Stimulated activated CD4-positive, alpha-beta T cell treated with anti-CD3 and anti-CD28 coated beads, Interleukin-15, amount 100 ng/mL, for 24 hours (primary cell): ENCODE data around the gene TRAFD1.

Source experiments
- DNase-seq: peaks from one replicate; pipeline ENCODE4 v3.0.0-alpha.2; 2020

TRAFD1 gene

DNA sequence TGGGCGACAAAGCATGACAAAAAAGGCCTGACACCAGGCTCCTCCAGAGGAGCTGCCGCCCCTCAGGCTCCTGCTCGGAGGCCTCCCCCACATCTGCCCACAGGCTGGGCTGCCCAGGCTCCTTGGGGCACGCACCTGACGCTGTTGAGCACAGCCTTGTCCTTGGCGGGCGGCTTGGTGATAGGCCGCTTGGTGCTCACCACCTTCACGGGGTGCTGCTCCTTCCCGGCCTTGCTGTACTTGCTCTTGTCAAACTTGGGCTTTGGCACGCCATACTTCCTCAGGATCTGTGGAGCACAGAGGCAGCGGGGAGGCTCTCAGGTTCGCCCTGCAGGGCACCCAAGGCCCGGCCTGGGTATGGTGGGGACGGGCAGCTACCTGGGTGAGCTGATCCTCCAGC lies 53.4 kb downstream of the TRAFD1 start:
- no peak for DNase-seq

DNA sequence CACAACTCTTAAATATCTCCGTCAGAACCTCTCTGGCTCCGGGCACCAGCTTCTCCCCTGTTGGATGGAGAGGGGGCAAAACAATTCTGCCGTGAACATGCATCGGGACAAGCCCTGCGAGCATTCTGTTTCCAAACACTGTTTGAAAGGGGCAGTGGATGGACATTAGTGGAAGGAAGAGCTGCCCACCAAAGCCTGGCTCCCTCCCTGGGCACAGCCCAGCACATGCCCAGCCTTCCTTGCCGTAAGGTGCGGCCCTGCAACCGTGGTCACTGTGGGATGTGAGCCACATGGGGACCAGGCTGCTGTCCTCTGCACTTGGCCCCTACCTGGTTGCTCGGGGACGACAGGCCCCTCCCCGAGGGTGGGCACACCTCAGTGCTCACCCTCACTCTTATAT lies 54.0 kb downstream of the TRAFD1 start:
- no peak for DNase-seq

DNA sequence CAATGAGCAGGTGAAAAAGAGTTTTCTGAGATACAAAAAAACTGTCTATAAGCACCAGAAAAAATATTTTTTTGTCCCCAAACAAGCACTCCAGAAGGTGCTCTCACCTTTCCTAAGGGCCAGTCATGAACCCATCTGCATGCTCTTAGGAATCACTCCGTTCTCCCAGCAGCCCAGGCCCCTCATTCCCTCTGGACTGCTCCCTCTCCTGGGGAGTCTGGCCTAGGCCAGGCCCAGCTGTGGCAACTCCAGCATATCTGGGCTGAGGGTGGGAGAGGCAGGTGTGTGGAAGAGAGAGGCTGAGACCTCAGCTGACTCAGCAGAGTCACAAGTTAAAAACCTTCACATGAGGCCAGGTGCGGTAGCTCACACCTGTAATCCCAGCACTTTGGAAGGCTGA lies 54.6 kb downstream of the TRAFD1 start:
- DNase-seq, result no peak

DNA sequence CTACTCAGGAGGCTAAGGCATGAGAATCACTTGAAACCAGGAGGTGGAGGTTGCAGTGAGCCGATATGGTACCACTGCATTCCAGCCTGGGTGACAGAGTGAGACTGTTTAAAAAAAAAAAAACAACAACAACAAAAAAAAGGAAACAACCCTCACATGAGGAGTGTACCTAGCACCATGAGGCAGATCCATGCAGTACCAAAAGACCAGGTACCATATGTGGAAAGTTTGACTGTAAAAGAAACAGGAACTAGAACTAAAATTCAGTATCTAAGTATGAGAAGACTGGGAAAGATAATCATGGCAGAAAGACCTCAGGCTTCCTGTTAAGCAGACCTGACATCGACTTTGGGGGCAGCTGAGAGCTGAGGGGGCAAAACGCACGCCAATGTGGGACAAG lies 55.1 kb downstream of the TRAFD1 start:
- no peak for DNase-seq

DNA sequence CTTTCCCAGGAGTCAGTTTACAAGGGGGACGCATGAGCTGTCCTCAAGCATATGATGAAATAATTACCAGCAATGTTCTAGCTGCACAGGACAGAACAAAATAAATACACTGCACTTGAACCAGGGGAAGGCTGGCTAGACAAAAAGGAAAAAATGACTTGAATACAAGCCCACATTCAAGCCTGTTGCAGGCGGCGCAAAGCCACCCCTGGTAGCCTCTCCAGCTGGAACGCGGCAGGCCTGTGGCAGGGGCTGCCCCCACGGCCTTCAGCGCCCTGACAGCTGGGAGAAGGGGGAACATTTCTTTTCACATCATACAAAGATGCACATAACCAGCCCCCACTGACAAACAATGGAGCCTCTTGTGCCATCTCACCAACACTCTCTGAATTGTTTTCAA lies 57.1 kb downstream of the TRAFD1 start:
- DNase-seq, result no peak

DNA sequence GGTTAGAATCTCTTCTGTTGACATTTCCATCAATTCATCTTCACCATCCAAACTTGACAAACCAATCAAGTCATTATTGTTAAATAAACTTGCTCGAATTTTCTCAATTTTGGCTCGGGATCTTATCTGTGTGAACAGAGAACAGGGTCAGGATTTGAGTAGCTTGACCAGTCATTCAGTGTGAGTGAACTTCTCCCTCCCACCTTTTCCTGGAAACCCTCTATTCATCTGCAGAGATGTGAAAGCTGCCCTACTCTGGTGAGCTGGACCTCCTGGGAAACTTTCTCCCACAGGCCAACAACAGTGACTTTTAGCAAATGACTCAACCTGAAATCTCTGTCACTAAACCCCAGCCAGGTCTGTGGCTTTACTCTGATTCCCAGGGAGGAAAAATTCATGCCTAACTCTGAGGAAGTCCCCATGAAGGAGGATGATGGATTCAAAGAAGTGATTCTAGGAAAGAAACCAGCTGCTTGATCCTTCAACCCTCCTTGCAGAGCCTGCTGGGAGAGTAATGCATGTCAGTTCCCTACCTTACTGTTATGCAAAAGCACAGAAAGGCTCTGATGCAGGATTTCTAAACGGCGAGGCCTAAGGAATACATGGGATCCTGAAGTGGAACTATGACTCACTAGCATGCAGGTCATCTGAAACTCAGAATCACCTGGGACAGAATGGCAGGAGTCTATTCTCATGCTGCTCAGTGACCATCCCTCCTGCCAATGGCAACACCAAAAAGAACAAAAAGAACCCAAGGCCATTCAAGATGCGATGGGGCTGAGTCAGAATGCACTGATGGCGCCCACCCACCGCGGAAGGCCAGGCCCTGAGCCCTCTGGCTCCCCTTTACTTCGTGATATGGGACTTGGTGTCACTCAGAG lies 58.0 kb downstream of the TRAFD1 start:
- peak; percentile 44 for DNase-seq

DNA sequence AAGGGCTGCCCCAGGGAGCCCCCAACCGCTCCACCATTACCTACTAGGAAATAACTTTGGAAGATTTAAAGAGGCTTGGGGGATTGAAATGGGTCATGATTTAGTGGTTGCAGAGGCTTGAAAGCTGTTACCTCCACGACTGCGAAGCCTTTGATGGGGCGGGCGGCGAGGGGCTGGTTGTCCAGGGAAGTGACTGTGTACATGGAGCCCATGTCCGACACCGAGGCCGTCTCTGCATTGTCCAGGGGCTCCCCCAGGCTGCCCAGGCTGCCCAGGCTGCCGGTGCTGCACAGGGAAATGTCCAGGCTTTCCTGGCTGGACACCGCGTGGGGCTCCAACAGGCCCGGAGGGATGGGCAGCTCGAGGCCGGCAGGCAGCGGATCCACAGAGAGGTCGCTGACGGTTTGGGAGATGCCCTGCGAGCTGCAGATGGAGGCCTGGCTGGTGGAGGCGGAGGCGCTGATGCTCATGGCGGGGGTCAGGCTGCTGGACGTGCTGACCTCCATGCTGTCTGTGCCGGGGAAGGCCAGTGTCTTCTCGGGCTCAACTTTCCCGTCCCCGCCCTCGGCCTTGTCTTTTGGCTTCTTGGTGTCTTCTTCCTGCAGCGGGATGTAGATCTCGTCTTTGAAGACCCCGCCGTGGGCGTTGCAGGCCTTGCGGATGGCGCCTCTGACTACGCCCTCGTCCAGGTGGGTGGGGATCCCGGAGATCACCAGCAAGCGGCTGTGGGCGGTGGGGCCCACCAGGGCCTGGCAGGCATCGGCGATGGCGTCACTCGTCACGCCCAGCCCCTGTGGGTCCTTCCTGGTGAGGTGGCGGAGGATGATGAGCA lies 58.9 kb downstream of the TRAFD1 start:
- DNase-seq, result no peak

DNA sequence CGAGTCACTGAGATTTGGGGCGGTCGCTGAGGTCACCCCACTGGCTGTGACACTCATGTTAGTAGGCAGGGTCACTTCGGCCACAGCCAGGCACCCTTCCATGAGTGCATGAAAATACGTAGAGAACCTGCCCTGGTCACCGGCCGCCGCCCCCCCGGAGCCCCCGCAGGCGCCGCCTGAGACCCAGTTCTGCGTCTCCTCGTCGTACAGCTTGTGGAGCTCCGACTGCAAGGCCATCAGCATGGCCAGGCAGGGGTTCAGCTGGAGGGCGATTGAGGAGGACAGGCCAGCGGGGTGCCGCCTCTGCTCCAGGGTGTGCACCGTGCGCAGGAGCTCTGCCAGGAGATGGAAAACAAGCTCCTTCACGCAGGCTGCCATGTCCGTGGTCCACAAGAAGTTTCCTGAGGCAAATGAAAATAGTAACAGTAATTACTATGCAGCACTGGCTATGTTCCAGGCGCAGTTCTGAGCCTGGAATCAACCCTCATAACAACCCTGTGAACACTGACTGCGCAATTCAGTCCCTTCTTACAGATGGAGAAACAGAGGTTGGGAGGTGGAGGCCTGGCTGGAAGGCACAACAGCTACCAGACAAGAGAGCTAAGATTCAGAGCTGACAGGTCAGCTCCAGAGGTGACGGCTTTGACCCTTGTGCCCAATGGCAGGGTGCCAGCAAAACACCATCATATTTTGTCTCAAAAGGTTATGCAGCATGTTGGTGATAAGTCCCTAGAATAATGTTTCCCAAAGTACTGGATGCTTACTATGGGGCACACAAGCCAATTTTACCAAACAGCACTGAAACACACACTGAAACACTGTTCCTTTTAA lies 59.9 kb downstream of the TRAFD1 start:
- DNase-seq, result no peak

DNA sequence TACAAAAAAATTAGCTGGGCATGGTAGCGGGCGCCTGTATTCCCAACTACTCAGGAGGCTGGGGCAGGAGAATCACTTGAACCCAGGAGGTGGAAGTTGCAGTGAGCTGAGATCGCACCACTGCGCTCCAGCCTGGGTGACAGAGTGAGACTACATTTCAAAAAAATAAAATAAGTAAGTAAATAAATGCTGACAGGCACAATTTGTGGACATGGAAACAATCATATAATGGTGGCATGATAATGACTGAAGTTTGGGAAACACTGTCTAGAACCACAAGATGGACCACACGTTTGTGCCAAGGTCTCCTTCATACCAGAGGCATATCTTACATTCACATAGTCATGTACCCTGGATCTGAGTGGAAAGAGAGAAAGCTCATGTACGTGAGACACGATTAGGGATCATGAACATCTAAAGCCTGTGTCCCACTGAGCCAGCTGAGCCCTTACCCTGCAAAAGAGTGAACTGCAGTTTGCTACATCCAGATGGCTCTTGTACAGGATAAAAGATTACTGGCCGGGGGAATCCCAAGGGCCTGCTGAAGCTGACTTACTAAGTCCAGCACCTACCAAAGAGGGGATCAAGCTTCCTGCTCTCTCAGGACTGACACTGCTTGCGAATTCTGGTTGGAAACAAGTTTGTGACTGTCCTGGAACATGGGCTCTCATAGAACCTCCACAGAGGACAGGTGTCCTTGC lies 62.9 kb downstream of the TRAFD1 start:
- DNase-seq, result no peak

DNA sequence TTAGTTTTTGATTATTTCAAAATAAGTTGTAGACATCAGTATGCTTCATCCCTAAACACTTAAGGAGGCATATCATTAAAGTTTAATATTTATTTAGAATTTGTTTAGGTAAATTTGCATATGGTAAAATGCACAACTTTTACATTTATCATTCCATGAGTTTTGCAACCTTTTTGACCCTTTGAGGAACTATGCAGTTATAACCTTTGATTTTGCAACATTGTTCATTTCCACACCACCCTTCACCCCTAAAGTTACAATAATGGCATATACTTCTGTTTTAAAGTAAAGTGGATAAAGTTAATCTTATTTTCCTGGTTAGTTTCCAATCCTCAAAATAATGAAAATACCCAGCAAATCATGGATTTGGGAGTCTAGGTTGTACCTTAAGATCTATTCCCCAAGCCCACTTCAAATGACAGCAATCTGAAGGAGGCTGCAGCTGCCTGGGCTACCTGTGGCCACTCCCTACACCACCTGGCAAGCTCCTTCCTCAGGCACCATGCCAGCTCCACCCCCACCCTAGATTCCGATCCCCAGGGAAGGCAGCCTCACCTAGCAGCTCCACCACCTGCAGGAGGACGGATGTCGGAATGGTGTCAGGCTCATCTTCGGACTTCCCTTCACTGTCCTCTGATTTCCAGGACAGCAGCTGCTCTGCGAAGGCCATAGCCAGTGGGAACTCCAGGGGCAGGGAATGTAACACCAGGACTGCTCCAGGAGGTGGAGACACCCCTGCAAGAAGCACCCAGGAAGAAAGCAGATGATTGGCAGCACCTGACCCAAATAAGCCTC lies 65.1 kb downstream of the TRAFD1 start:
- no peak for DNase-seq

DNA sequence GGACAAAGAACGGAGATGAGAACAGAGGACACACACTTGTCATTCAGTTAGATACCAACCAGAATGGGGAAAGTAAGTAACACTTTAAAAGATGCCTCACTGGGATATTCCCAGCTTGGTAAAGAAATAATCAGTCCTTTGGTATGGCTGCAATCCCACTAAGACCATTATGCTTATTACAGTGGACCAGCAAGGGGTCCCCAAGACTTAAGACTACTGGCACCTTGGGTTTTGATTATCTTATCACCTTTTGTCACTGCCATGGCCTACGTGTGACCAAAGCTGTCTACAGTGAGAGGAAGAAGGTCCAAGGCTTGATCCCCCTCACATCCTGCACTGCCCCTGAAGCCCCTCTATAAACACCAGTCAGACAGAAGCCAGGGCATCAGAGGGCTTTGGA lies 65.8 kb downstream of the TRAFD1 start:
- no peak for DNase-seq

DNA sequence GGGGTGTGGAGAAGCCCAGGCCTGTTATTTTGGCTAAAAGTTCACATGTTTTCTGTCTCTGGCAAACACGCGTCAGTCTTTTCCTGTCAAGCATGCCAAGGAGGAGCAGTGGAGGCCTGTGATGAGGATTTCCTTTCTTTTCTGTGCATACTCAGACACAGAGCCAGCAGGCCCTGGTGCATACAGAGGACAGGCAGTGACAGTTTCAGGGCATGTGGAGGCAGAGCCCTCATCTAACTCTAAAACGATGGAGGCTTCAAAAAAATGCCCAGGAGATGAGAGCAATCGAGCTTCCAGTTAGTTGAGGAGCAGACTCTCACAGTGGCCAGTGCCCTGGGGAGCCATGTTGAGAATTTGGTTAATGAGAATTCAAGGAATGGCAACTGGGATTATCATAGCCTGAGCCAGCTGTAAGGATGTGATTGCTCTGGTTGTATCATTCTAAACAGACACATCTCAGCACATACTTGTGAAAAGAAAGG lies 66.5 kb downstream of the TRAFD1 start:
- DNase-seq, result no peak

DNA sequence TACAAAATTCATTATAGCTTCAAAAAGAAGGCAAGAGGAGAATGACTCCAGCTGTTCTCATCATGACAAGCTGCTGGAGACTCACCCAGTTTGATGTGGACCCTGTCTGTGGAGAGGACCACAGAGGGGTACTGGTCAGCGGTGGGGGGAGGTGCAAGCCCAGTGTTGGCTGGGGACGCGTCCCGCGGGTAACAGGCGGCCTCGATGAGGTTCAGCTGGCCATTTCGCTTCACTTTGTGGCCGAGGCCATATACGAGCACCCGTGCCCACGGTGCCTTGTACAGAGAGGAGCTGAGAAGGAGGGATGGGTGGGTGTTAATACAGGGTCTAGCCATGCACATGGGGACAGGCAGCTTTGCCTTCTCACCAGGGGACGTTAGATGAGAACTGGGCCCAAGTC lies 67.1 kb downstream of the TRAFD1 start:
- no peak for DNase-seq

DNA sequence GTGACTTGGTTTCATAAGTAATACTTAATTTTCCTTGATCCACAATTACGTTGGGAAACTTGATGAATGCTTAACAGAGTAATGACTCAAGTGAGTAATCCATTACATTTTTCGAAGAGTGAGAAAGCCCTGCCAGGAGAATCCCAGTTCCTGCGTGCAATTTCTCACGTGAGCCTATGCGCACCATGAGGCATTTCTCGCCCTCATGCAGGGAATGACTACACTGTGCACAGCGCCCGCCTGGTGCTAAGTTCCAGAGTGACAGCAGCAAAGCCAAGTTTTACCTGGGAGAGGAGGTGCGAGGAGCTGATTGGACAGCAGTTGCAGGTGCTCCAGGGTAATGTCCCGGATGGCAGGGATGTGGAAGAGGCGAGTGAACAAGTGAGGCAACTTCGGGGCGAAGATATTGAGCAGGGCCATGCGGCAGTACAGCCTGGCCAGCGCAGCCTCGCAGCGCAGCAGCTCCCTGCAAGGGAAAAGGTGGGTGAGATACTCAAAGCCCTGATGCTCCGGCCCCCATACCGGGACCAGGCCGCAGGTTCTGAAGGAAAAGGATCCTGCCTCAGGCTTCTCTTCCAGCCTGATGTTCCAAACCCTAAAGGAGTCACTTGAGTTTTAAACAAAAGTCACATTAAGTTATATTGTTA lies 69.4 kb downstream of the TRAFD1 start:
- DNase-seq, result no peak

DNA sequence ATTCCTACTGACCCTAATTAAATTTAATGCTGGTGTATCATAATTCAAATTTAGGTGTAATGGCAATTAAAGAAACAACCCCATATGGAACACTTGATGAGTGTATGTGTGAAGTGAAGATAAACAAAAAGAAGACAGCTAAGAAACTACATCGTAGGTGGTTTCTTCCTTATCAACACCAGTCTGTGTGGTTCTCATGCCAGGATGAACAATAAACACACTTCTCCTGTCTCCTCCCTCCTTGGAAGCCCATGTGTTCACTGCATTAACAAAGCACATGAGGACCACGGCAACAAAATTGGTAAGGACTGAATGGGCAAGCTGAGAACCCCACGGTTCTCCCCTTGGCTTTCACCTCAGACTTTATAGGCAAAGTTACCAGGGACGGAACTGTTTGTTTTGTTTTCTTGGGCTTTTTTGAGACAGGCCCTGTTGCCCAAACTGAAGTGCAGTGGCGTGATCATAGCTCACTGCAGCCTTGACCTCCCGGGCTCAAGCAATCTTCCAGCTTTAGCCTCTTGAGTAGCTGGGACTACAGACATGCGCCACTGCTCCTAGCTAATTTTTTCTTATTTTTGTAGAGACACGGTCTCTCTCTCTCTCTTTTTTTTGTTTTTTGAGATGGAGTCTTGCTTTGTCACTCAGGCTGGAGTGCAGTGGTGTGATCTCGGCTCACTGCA lies 71.0 kb downstream of the TRAFD1 start:
- no peak for DNase-seq

DNA sequence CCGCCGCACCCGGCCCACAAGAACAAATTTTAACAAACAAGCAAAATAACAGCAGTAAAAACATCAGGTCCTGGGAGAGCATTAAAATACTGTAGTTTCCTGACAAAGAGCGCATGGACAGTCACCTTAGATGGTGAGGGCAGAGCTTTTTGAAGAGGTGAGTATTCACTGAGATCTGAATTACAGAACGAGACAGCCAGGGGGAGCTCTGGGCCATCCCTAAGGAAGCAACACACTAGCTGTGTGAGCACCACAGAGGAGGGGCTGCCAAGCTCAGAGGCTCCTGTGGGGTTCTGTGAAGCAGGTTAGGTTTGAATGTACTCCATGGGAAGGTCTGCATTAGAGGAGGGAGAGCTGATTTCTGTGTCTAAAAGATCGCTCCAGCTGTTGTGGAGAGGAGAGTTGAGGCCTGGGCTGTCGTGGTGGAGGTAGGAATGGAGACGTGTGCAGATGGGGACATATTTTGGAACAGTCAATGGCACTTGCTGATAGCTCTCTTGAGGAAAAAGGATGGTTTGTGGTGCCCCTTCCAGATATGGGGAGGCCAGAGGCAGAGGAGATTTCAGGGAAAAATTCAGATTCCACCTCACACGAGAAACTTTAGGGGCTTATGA lies 72.9 kb downstream of the TRAFD1 start:
- peak; percentile 66 for DNase-seq

DNA sequence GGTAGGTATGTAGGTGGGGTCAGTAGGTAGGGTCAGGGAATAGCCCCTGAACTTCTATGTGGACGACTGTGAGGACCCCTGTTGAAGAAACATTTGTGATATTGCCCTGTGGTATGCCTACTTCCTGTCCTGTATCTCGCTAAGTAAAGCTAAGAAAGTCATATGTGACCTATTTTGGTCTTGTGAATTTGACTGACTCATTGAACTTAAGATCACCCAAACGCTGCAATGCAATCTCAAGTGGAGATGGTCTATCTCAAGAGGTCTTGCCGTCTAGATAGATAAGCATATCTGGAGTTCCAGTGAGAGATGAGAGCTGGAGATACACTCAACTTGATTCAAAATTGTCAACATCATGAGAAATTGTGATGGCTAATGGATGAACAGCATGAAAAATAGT lies 73.8 kb downstream of the TRAFD1 start:
- DNase-seq, result no peak
